GM19463 (cell line): ENCODE measurements around the gene HSD17B14.

ENCODE experiments used
- ATAC-seq: cut with Tn5 transposase; IDR thresholded peaks from one replicate; pipeline ENCODE4 v1.9.1; 2021; ENCODE audit warnings: mild to moderate bottlenecking, moderate library complexity; ENCODE audit not compliant: unreplicated experiment

Gene HSD17B14

GRCh38 chr19:48830965-48831364, 5.3 kb downstream of the HSD17B14 start:
- no peak for ATAC-seq

- ATAC-seq: no peak
Measured at GRCh38 chr19:48830088-48830487, 6.2 kb downstream of the HSD17B14 start.

DNA sequence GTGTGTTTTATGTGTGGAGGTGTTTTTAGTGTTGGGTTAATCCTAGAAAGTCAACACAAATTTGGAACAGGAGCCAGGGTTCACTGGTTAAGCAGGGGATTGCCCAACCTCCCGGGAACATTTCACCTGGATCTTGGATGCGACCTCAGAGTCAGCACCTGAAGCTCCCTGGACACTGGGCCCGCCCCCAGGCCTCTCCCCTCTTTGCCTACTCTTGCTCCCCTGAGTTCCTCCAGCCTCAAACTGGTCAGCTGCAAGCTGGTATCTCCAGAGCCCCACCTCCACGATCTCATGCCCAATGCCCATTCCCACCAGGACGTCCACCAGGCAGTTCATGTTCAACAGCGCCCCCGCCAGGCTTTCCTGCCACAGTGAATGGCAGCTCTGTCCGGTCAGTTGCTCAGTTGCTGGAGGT, 9.7 kb downstream of the HSD17B14 start:
- no peak for ATAC-seq

DNA sequence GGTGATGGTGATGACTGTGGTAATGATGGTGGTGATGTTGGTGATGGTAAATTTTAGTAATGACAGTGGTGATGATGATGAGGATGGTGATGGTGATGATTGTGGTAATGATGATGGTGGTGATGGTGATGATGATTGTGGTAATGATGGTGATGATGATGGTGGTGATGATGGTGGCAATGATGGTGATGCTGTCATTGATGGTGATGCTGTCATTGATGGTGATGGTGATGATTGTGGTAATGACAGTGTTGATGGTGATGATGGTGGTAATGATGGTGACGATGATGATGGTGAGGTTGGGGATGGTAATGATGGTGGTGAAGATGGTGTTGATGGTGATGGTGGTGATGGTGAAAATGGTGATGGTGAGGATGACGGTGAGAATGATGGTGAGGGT, 13.8 kb downstream of the HSD17B14 start:
- ATAC-seq: no peak

DNA sequence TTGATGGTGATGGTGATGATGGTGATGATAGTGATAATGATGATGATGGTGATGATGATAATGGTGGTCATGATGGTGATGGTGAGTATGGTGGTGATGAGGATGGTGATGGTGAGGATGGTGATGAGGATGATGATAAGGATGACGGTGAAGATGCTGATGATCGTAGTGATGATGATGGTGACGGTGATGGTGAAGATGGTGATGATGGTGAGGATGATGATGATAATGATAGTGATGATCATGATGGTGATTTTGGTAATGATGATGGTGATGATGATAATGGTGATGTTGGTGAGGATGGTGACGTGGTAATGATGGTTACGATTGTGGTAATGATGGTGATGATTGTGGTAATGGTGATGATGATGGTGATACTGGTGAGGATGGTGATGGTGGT, 14.7 kb downstream of the HSD17B14 start:
- ATAC-seq: no peak

GRCh38 chr19:48819366-48819816, 16.9 kb downstream of the HSD17B14 start:
- no peak for ATAC-seq

GRCh38 chr19:48818234-48818820, 18.0 kb downstream of the HSD17B14 start:
- no peak for ATAC-seq

- ATAC-seq: no peak
Measured at GRCh38 chr19:48817585-48818124, 18.6 kb downstream of the HSD17B14 start.

- ATAC-seq: no peak
Measured at GRCh38 chr19:48815870-48816501, 20.3 kb downstream of the HSD17B14 start.

DNA sequence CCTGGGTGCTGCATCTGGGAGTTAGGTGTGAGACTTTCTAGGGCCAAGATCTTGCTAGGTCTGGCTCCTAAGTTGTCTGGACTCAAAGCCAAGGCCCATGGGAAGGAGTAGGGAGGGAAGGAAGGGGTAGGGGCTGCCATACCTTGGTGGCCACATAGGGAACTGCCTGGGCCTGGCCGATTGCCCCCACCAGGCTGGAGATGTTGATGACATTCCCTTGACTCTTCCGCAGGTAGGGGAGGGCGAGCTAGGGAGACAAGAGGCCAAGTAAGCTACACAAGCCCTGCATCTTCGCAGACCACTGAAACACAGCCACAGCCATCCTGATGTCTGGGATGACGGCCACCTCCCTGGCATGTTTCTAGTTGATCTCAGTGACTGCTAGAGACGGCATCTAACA, 21.4 kb downstream of the HSD17B14 start:
- ATAC-seq: no peak

DNA sequence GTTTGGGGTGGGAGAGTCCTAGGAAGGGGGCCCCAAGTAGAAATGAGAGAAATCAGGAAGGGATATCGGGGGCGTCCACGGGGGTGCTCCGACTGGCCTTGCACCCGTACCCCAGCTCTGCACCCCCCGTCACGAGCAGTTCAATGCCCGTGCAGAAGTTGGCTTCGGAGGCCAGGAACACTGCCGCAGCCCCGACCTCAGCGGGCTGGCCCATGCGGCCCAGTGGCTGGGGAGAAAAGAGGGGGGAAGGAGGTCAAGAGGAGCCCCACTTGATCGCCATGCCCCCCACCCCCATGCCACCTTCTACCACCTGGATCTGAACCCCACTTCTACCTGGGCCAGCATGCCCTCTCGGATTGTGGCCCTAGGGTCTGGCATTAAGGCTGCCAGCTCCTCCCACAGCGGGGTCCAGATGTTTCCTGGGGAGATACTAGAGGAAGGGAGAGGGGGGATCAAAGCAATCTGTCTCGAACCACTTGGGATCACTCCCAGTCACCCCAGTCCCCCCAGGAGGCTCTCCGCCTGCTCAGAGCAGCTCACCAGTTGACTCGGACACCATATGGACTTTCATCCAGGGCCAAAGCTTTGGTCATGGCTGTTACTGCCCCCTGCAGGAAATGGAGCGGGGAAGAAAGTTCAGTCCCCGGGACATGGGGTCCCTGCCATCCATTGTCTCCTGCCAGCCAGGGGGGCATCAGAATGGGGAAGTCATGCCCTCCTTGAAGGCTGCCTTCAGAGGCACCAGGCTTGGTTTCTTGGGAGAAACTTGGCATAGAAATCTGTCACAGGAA, 23.0 kb downstream of the HSD17B14 start:
- ATAC-seq: no peak

GRCh38 chr19:48812094-48812929, 24.0 kb downstream of the HSD17B14 start:
- no peak for ATAC-seq

- ATAC-seq: no peak
Measured at GRCh38 chr19:48810151-48810550, 26.1 kb downstream of the HSD17B14 start.

- no peak for ATAC-seq
Measured at GRCh38 chr19:48807590-48808308, 28.5 kb downstream of the HSD17B14 start.

GRCh38 chr19:48806818-48807589, 29.3 kb downstream of the HSD17B14 start:
- ATAC-seq: no peak

- ATAC-seq: no peak
Measured at GRCh38 chr19:48806518-48806817, 29.8 kb downstream of the HSD17B14 start.

DNA sequence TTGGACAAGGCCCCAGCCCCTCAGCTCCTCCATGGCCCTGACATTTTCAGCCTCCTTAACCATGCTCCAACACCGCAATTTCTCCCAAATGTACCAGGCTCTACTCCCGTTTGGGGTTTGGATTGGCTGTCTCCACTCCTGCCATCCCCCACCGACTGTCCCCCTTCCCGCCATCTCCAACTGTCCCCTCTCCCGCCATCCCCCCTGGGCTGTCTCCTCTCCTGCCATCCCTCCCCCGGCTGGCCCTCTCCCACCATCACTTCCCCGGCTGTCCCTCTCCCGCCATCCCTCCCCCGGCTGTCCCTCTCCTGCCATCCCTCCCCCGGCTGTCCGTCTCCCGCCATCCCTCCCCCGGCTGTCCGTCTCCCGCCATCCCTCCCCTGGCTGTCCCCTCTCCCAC, 30.8 kb downstream of the HSD17B14 start:
- no peak for ATAC-seq

DNA sequence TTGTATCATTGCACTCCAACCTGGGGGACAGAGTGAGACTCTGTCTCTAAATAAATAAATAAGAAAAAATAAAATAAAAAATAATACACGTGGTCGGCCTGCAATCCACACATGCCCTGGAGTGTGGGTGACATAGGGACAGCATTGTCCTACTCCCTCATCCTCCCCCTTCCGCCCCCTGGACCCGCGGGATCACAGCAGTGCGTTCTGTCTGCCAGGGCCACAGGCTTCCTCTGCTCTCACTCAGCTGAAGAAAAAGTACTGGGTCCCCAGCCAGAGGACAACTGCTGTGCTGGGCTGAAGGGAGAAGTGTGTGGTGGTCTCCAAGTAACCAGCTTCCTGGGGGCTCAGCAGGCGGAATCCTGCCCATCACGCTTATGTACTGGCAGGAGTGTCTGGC, 31.8 kb downstream of the HSD17B14 start:
- ATAC-seq: no peak

DNA sequence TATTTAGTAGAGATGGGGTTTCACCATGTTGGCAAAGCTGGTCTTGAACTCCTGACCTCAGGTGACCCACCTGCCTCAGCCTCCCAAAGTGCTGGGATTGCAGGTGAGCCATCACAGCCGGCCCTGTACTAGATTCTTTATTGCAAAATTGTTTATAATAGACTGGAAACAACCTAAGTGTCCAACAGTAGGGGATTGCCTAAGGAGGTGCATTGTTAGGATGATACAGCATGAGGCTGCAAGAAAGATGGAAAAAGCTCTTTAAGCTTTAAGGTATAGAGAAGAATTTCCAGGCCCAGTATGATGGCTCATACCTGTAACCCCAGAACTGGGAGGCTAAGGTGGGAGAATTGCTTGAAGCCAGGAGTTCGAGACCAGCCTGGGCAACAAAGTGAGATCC, 33.7 kb downstream of the HSD17B14 start:
- ATAC-seq: no peak
